Measurements from ENCODE around the gene ADARB1.

GRCh38 chr21:45228171-45228641 lies 153.8 kb downstream of the ADARB1 start:
- TF ChIP-seq, protein P1, sequence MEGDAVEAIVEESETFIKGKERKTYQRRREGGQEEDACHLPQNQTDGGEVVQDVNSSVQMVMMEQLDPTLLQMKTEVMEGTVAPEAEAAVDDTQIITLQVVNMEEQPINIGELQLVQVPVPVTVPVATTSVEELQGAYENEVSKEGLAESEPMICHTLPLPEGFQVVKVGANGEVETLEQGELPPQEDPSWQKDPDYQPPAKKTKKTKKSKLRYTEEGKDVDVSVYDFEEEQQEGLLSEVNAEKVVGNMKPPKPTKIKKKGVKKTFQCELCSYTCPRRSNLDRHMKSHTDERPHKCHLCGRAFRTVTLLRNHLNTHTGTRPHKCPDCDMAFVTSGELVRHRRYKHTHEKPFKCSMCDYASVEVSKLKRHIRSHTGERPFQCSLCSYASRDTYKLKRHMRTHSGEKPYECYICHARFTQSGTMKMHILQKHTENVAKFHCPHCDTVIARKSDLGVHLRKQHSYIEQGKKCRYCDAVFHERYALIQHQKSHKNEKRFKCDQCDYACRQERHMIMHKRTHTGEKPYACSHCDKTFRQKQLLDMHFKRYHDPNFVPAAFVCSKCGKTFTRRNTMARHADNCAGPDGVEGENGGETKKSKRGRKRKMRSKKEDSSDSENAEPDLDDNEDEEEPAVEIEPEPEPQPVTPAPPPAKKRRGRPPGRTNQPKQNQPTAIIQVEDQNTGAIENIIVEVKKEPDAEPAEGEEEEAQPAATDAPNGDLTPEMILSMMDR (IDR thresholded peaks at IDR 0.05), result no peak
- TF ChIP-seq EP300 (IDR thresholded peaks at IDR 0.05) (no peak), POLR2A (IDR thresholded peaks at IDR 0.05; ENCODE audit: low read depth) (no peak)
